ENCODE data around the gene CDC14A. TPM values are rescaled to one million over a fixed set of nuclear protein-coding genes. Genes with fewer than 3 reads are reported as not detected.
"Not testable (repeated sequence)": the region's sequence is repeated elsewhere in the genome, so short reads cannot be mapped to it uniquely, and the experiment has no call there.

The CDC14A gene
- total RNA-seq, 1 donor from 2014 or later, result 12.8 TPM

- no peak for DNase-seq
Observed at GRCh38 chr1:100332331-100332730, 20.0 kb upstream of the CDC14A start.

GRCh38 chr1:100335436-100335835 is 16.9 kb upstream of the CDC14A start:
- DNase-seq, result no peak

GRCh38 chr1:100337878-100338277 is 14.4 kb upstream of the CDC14A start:
- DNase-seq, result not testable (repeated sequence)

DNA sequence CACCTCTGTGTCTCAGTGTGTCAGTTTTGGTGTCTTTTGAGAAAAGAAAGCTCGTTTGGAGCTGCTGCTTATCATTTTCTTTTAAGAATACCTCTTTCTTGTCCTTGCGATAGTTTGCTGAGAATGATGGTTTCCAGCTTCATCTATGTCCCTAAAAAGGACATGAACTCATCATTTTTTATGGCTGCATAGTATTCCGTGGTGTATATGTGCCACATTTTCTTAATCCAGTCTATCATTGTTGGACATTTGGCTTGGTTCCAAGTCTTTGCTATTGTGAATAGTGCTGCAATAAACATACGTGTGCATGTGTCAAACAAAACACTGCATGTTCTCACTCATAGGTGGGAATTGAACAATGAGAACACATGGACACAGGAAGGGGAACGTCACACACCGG is 12.6 kb upstream of the CDC14A start:
- DNase-seq, result not testable (repeated sequence)

GRCh38 chr1:100340494-100340893 is 11.8 kb upstream of the CDC14A start:
- no peak for DNase-seq

DNA sequence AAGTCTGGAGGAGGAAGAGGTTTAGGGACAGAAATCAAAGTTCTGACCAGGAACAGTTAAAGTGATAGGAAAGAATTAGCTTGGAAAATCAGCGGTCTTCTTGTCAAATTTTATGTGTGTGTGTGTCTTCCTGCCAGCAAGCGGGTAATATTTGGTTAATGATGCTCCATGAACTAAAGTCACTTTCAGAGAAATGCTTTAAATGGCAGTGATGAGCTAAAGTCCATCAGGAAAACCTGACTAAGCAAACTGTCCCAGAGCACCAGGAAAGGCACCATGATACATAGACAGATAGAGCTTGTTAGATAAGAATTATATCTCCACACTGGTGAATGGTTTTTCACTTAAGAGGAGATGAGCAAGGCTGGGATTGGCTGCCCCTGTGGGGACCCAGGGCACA is 10.0 kb upstream of the CDC14A start:
- DNase-seq, result no peak

DNA sequence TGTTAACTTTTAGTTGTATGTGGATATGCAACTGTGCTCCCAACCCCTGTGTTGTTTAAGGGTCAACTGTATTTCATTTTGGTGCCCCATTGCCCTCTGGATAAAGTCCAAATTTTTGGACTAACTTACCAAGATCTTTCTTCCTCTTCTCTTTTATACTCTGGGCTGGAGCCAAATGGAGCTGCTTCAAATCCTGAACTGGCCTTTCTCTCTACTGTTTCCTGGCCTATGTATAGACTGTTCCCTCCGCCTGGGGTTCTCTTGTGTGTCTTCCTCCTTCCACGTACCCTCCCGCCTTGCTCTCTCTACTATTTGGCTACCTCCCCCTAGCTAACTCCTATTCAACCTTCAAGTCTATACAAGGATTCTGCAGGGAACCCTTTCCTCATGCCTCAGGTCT is 8.4 kb upstream of the CDC14A start:
- DNase-seq, result no peak

- no peak for DNase-seq
Observed at GRCh38 chr1:100344774-100345173, 7.5 kb upstream of the CDC14A start.

DNA sequence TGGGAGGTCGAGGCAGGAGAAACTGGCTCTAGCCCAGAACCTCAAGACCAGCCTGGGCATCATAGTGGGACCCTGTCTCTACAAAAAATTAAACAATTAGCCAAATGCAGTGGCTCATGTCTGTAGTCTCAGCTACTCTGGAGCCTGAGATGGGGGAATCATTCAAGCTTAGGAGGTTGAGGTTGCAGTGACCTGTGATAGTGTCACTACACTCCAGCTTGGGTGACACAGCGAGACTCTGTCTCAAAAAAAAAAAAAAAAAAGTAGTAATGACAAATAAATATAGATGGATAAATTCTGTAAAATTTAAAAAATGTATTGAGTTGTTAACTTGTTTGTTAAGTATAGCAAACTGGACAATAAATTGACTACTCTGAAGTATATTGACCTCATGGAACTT is 5.9 kb upstream of the CDC14A start:
- no peak for DNase-seq

- no peak for DNase-seq
Observed at GRCh38 chr1:100347009-100347966, 5.0 kb upstream of the CDC14A start.

- no peak for DNase-seq
Observed at GRCh38 chr1:100348549-100349144, 3.7 kb upstream of the CDC14A start.

GRCh38 chr1:100349246-100349645 is 3.1 kb upstream of the CDC14A start:
- no peak for DNase-seq

DNA sequence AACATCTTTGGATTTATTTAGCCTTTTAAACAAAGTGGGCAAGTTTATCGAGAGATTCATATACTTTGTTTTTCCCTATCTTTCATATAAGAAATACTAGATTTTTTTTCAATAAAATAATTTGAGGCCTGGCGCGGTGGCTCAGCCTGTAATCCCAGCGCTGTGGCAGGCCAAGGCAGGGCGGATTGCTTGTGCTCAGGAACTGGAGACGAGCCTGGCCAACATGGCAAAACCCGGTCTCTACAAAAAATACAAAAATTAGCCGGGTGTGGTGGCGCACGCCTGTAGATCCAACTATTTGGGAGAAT is 1.6 kb upstream of the CDC14A start:
- no peak for DNase-seq

- peak; percentile 95 for DNase-seq
Observed at GRCh38 chr1:100351095-100351887, 1.0 kb upstream of the CDC14A start.

DNA sequence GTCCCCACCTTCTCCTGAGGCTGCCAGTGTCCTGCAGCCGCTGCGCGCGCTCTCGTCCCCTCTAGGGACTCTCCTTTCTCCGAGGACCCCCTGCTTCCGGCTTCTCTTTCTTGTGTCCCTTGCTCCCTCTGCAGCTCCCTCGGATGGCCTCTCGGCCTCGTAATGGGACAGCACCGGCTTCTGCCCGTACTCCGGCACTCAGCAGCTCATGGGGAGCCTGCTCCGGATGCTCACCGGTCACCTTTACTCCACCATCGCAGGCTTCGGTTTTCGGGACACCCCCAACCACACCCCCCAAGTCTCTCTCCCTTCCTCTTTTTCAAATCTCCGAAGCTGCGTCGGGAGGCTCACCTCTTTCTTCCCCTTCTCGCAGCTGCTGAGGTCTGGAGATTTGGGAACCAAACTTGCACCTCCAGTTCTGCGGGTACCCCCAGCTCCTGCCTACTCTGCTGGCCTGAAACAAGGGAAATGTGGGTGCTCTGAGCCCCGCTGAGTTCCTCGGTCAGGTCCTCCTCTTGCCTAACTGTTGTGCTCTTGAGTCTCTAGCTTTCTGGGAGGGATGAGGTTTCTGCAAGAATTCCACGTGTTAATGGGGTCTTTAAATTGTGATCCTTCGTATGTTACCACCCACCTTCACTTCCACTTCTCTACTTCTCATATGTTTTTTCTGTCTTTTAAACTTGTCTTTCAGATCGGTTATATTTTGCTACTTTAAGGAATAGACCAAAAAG is 930 bp downstream of the CDC14A start:
- DNase-seq, result no peak

DNA sequence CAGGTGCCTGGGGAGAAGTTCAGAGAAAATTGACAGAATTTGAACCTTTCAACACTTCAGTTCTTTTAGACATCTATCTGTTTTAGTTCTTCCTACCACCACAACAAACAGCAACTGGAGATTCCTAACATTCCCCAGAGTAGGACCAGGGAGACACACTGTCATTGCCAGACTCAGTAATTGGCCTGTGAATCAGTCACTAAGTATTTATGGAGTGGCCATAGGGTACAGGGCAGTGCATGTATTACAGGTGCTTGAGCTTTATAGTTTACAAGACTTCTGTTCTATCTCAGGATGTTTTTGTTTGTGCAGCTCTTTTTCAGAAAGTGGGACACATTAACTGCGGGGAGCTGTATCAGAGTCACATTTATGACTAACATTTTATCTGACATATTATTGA is 1.7 kb downstream of the CDC14A start:
- peak; percentile 50 for DNase-seq

- DNase-seq, result peak; percentile 60
Observed at GRCh38 chr1:100354971-100355394, 2.7 kb downstream of the CDC14A start.

DNA sequence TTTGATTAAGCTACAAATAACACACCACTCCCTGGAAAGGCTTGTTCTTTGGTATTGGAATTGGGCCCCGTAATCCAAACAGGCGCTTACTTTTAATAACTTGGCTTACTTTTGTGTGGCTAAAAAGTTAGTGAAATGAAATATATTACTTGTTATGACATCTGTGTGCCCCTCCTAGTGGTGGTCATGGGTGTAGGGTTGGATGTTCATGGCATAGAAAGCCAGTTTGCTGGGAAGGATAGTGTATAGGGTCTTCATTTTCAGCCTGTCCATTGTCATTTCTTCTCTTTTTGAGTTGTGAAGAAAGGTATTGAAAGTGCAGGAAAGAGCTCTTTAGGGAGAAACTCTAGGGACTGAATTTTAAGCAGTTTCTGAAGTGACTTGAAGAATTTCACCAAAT is 5.9 kb downstream of the CDC14A start:
- DNase-seq, result no peak

- no peak for DNase-seq
Observed at GRCh38 chr1:100359139-100359538, 6.8 kb downstream of the CDC14A start.

DNA sequence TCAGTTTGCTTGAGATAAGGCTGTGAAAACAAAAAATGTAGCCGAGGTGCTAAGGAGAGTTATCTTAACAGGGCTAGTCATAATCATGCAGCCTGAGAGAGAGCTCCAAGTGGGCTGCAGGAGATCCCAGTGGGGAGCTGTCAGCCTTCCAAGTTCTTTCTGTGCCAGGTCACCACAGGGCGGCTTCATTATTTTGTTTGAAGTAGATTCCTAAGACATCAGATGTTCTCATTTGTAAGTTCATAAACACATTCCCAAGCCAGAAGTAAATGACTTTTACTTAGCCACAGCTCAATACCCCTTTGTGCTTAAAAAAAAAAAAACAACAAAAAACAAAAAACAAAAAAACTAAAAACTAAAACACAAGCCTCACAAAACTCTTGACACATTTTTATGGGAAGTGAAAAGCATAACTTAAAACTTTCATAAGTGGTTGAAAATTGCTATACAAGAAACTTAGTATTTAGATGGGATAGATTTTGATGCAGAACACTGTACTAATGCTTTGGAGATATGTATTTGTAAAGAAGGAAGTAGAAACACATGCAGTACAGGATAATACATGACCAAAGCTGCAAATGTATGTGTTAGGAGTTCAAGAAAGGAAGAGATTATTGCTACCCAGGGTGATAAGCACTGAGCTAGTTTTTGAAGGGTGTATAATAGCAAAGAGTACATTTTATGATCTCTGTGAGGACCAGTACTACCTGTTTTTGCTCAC is 8.6 kb downstream of the CDC14A start:
- DNase-seq, result peak; percentile 14

DNA sequence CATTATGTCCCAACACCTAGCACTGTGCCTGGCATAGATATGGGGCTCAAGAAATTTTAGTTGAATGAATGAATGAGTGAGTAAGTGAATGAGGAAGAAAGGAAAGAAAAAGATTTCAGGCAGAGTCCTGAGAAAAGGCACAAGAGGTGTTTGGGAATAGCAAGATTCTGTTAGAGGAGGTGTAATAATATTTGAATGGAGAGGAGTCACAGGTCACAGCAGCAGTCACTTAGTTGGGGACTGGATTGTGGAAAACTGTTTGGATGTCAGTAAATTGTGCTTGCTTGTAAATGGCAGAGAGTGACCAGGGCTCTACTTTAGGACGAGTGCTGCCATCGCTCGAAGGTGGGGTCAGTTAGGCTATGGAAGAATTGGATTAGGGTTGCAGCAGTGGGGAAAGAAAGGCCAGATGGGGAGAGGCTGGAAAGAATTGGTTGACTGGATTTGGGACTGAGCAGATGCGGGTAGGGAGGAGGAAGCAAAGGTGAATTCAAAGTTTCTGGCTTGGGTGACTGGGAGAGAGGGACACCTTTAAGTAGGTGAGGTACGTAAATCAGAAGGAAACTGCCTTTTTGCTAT is 9.3 kb downstream of the CDC14A start:
- DNase-seq, result no peak
